WI38 (cell line): ENCODE data around the gene TPPP2.
"Not testable (repeated sequence)": the region's sequence is repeated elsewhere in the genome, so short reads cannot be mapped to it uniquely, and the experiment has no call there.

Experiments used
- H3K4me3 ChIP-seq: 2 replicates; pipeline ENCODE4 v1.5.1; 2011; ENCODE audit warnings: low read depth, mild to moderate bottlenecking, control low read depth, low read length
- TF ChIP-seq, protein P1 (sequence below): IDR thresholded peaks from 2 replicates; pipeline ENCODE4 v1.5.1; 2012; ENCODE audit warnings: low read depth, mild to moderate bottlenecking, control low read depth, low read length

The TPPP2 gene

GRCh38 chr14:21001218-21001617 is 28.8 kb upstream of the TPPP2 start:
- TF ChIP-seq, protein P1, sequence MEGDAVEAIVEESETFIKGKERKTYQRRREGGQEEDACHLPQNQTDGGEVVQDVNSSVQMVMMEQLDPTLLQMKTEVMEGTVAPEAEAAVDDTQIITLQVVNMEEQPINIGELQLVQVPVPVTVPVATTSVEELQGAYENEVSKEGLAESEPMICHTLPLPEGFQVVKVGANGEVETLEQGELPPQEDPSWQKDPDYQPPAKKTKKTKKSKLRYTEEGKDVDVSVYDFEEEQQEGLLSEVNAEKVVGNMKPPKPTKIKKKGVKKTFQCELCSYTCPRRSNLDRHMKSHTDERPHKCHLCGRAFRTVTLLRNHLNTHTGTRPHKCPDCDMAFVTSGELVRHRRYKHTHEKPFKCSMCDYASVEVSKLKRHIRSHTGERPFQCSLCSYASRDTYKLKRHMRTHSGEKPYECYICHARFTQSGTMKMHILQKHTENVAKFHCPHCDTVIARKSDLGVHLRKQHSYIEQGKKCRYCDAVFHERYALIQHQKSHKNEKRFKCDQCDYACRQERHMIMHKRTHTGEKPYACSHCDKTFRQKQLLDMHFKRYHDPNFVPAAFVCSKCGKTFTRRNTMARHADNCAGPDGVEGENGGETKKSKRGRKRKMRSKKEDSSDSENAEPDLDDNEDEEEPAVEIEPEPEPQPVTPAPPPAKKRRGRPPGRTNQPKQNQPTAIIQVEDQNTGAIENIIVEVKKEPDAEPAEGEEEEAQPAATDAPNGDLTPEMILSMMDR, result no peak
- no peak overlapping the region for H3K4me3 ChIP-seq

DNA sequence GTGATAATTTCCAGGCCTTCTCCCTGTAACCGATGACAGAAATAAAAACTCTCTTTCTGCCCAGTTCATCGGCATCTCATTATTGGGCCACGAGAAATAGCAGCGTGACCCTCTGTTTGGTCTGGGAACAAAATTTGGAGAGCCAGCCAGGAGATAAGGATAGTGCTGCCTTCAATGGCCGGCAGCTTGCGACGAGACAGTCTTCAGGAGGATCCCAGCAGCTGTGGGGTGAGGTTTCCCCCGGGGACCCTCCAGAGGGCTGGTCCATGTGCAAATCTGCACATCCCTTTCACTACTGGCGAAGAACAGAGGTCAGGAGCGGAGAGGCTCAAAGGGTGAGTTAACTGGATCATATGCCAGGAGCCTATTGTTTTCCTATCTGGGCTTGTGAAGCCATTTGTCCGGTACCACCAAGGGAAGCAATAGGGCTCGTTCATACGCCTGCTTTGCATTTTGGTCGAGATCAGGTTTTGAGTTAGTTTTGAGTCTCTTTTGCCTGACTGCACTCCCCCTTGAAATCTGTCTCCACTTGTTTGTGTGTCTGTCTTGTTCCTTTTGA is 26.1 kb upstream of the TPPP2 start:
- TF ChIP-seq, protein P1, result no peak

GRCh38 chr14:21009721-21010120 is 20.3 kb upstream of the TPPP2 start:
- H3K4me3 ChIP-seq, result not testable (repeated sequence)

More for the DNA sequence above, 26.1 kb upstream of the TPPP2 start:
- H3K4me3 ChIP-seq, result no peak overlapping the region

GRCh38 chr14:21011136-21011535 is 18.9 kb upstream of the TPPP2 start:
- H3K4me3 ChIP-seq, result no peak overlapping the region
- TF ChIP-seq, protein P1, result no peak

DNA sequence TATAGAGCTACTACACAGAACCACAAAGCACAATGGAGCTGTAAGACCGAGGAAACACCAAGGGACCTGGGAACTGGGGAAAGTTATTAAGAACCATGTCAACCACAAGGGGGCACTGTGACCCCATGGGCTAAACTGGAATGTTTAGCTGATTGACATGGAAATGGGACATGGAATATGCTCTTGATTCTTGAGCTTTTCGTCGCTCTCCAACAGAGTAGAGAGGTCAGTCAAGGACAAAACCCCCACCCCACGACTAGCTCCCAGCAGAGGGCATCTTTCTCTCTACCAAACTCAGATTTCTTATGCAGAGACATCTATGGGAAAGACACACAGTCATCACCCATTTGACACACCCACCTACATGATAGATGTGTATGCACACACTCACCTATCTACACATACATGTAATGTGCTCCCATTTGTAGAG is 15.2 kb upstream of the TPPP2 start:
- H3K4me3 ChIP-seq, result no peak overlapping the region
- TF ChIP-seq, protein P1, result peak; percentile 87

DNA sequence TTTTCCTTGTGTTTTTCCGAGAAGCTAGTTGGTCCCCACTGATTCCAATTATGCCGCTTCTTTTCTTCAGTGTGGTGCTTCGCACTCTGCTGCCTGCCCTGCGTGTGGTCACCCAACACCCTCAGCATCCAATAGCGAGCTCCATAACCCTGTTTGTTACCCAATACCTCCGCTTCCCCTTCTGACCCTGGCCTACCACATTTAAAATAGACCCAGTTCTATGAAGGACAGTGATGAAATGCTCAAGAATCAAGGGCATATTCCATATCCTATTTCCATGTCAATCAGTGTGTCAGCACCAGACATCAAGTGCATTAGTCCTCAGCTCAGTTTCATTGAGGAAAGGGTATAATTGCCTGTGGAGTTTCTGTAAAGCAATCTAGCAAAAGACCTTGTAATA is 14.7 kb upstream of the TPPP2 start:
- H3K4me3 ChIP-seq, result no peak overlapping the region
- TF ChIP-seq, protein P1, result no peak

DNA sequence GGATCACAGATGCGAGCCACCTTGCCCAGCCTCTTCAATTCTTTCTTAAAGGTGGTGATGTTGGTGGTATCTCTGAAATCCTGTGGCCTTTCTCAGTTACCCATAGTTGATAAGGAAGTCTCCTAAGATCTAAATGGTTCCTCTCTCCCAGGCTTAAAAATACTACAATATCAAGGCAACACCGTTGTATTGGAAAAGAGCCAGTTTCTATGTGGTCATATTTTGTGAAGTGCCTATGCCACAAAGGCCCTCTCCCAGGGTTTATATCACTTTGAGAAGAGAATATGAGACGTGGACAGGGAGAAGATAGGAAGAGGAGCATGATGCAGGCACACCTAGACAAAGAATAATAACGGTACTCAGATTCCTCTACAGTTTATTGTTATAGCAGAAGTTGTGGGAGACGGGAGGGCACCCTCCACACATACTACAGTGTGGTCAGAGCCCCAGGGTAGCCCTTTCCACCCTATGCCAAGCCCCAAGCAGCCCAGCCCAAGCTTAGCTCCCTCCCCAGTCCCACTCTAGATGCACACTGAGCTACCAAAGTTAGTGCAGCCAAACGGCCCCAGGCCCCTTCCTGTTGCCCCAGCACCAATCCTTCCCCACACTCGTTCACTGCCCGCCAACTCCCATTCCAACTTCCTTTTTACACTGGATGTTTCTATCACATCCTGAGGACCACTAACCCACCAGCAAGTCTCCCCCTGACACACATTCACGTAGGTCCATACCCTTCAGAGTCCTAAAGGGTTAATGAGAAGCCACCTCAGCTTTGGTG is 13.4 kb upstream of the TPPP2 start:
- TF ChIP-seq, protein P1, result no peak
- H3K4me3 ChIP-seq, result no peak overlapping the region
